PFSK-1 (cell line): ENCODE data around the gene CYB5R4.

Source experiments
- POLR2AphosphoS5 ChIP-seq: IDR thresholded peaks from 2 replicates; pipeline ENCODE4 v1.6.1; 2012; ENCODE audit warnings: low read depth, mild to moderate bottlenecking, control low read depth, low read length, moderate library complexity
- TF ChIP-seq, protein P1 (sequence below), 2 experiments: IDR thresholded peaks; 2 replicates each; pipeline versions ENCODE4 v1.6.1 to v1.8.0; 2011 to 2012; ENCODE audit warnings: low read depth in 2 of 2, low read length in 2 of 2, control low read depth in 1 of 2, inconsistent platforms in 1 of 2, mild to moderate bottlenecking in 1 of 2, moderate library complexity in 1 of 2; ENCODE audit not compliant: insufficient read depth in 1 of 2

DNA sequence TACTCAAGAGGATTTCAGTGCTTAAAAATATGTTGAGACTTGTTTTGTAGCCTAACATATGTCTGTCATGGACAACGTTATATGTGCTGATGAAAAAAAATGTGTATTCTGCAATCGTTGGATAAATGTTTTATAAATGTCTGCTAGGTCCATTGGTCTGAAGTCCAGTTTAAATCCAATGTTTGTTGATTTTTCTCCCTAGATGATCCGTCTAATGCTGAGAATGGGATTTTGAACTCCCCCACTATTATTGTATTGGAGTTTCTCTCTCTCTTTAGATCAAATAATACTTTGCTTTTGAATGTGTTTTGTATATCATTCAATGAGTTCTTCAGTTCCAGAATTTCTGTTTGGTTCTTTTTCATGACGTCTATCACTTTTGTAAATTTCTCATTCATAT, 44.9 kb downstream of the CYB5R4 start:
- TF ChIP-seq POLR2AphosphoS5, result no peak
- TF ChIP-seq, protein P1, sequence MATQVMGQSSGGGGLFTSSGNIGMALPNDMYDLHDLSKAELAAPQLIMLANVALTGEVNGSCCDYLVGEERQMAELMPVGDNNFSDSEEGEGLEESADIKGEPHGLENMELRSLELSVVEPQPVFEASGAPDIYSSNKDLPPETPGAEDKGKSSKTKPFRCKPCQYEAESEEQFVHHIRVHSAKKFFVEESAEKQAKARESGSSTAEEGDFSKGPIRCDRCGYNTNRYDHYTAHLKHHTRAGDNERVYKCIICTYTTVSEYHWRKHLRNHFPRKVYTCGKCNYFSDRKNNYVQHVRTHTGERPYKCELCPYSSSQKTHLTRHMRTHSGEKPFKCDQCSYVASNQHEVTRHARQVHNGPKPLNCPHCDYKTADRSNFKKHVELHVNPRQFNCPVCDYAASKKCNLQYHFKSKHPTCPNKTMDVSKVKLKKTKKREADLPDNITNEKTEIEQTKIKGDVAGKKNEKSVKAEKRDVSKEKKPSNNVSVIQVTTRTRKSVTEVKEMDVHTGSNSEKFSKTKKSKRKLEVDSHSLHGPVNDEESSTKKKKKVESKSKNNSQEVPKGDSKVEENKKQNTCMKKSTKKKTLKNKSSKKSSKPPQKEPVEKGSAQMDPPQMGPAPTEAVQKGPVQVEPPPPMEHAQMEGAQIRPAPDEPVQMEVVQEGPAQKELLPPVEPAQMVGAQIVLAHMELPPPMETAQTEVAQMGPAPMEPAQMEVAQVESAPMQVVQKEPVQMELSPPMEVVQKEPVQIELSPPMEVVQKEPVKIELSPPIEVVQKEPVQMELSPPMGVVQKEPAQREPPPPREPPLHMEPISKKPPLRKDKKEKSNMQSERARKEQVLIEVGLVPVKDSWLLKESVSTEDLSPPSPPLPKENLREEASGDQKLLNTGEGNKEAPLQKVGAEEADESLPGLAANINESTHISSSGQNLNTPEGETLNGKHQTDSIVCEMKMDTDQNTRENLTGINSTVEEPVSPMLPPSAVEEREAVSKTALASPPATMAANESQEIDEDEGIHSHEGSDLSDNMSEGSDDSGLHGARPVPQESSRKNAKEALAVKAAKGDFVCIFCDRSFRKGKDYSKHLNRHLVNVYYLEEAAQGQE (IDR thresholded peaks at IDR 0.05; ENCODE audit: insufficient read depth in 1 of 2, low read depth in 2 of 2, low read length in 2 of 2), result no peak
